HCT116 (cell line): ENCODE measurements around the gene IL12A.

Experiments used
- CEBPB ChIP-seq: IDR thresholded peaks from 2 replicates; pipeline ENCODE4 v1.6.1; 2012; ENCODE audit warnings: low read depth
- EGR1 ChIP-seq: IDR thresholded peaks from 2 replicates; pipeline ENCODE4 v1.6.1; 2012; ENCODE audit warnings: low read depth
- ELF1 ChIP-seq: IDR thresholded peaks from 2 replicates; pipeline ENCODE4 v1.6.1; 2012; ENCODE audit warnings: low read depth, borderline replicate concordance
- EZH2 ChIP-seq: fragments of 200-600 bp; sonication (generic); IDR thresholded peaks from 2 replicates; pipeline ENCODE4 v1.6.1; 2017; ENCODE audit warnings: antibody characterized with exemption, mixed run types
- POLR2A ChIP-seq: IDR thresholded peaks from 2 replicates; pipeline ENCODE4 v1.7.0; 2011; ENCODE audit warnings: borderline replicate concordance; ENCODE audit not compliant: insufficient read depth, insufficient read length; ENCODE audit errors: extremely low read depth
- POLR2AphosphoS5 ChIP-seq: IDR thresholded peaks from 2 replicates; pipeline ENCODE4 v1.6.1; 2011; ENCODE audit warnings: mild to moderate bottlenecking, low read depth, low read length, moderate library complexity
- RAD21 ChIP-seq: IDR thresholded peaks from 2 replicates; pipeline ENCODE4 v1.6.1; 2012; ENCODE audit warnings: low read depth, mild to moderate bottlenecking
- SIN3A ChIP-seq: IDR thresholded peaks from 2 replicates; pipeline ENCODE4 v1.6.1; 2012; ENCODE audit warnings: low read depth
- SRF ChIP-seq: IDR thresholded peaks from 2 replicates; pipeline ENCODE4 v1.6.1; 2012; ENCODE audit warnings: low read depth
- YY1 ChIP-seq: IDR thresholded peaks from 2 replicates; pipeline ENCODE4 v1.6.1; 2011; ENCODE audit warnings: low read length, low read depth, moderate library complexity, mild to moderate bottlenecking; ENCODE audit not compliant: insufficient replicate concordance; ENCODE audit errors: extremely low read depth
- ZFX ChIP-seq: fragments of 450-650 bp; IDR thresholded peaks from 2 replicates; pipeline ENCODE4 v1.6.1; 2017
- TF ChIP-seq, protein P1 (sequence below), 3 experiments: fragments of 200-600 bp in 1 of 3; sonication (generic) in 1 of 3; IDR thresholded peaks in 2 of 3; conservative IDR thresholded peaks in 1 of 3; 2 replicates each; pipeline ENCODE4 v1.5.1; 2012 to 2017; ENCODE audit warnings: low read depth in 2 of 3, low read length in 2 of 3, antibody characterized with exemption in 1 of 3, borderline replicate concordance in 1 of 3, control low read depth in 1 of 3, mild to moderate bottlenecking in 1 of 3, mixed read lengths in 1 of 3, mixed run types in 1 of 3, moderate library complexity in 1 of 3; ENCODE audit not compliant: insufficient read depth in 1 of 3
- TF ChIP-seq, protein P2 (sequence below): IDR thresholded peaks from 2 replicates; pipeline ENCODE4 v1.6.1; 2012
- TF ChIP-seq, protein P3 (sequence below): IDR thresholded peaks from 2 replicates; pipeline ENCODE4 v1.6.1; 2012; ENCODE audit warnings: low read depth

DNA sequence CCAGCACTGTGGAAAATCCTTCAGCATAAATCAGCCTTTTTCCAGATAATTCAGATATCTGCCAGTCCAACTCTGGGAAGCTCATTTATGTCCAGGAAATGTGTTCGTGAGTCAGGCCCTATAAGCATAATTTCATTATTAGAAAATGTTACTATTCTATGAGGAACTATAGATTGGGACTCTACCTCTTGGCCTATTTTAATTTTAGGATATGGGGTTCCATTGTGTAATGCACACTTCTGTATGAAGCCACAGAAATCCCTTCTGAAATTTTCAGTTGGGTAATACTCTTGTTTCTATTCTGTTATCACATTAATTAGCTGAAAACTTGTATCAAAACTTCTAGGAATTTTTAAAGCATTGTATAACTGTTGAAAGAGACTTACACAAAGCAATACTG is 43.9 kb upstream of the IL12A start:
- TF ChIP-seq EGR1 (no peak), RAD21 (no peak), POLR2A (no peak), EZH2 (no peak), ZFX (no peak), SRF (no peak), YY1 (no peak), POLR2AphosphoS5 (no peak), SIN3A (no peak), CEBPB (no peak), ELF1 (no peak)
- TF ChIP-seq, protein P1, sequence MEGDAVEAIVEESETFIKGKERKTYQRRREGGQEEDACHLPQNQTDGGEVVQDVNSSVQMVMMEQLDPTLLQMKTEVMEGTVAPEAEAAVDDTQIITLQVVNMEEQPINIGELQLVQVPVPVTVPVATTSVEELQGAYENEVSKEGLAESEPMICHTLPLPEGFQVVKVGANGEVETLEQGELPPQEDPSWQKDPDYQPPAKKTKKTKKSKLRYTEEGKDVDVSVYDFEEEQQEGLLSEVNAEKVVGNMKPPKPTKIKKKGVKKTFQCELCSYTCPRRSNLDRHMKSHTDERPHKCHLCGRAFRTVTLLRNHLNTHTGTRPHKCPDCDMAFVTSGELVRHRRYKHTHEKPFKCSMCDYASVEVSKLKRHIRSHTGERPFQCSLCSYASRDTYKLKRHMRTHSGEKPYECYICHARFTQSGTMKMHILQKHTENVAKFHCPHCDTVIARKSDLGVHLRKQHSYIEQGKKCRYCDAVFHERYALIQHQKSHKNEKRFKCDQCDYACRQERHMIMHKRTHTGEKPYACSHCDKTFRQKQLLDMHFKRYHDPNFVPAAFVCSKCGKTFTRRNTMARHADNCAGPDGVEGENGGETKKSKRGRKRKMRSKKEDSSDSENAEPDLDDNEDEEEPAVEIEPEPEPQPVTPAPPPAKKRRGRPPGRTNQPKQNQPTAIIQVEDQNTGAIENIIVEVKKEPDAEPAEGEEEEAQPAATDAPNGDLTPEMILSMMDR (IDR thresholded peaks at IDR 0.05 in 2 of 3, conservative IDR thresholded peaks at IDR 0.05 in 1 of 3; ENCODE audit: borderline replicate concordance in 1 of 3, insufficient read depth in 1 of 3, low read depth in 2 of 3, low read length in 2 of 3): no peak
- TF ChIP-seq, protein P2, sequence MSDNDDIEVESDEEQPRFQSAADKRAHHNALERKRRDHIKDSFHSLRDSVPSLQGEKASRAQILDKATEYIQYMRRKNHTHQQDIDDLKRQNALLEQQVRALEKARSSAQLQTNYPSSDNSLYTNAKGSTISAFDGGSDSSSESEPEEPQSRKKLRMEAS: no peak
- TF ChIP-seq, protein P3, sequence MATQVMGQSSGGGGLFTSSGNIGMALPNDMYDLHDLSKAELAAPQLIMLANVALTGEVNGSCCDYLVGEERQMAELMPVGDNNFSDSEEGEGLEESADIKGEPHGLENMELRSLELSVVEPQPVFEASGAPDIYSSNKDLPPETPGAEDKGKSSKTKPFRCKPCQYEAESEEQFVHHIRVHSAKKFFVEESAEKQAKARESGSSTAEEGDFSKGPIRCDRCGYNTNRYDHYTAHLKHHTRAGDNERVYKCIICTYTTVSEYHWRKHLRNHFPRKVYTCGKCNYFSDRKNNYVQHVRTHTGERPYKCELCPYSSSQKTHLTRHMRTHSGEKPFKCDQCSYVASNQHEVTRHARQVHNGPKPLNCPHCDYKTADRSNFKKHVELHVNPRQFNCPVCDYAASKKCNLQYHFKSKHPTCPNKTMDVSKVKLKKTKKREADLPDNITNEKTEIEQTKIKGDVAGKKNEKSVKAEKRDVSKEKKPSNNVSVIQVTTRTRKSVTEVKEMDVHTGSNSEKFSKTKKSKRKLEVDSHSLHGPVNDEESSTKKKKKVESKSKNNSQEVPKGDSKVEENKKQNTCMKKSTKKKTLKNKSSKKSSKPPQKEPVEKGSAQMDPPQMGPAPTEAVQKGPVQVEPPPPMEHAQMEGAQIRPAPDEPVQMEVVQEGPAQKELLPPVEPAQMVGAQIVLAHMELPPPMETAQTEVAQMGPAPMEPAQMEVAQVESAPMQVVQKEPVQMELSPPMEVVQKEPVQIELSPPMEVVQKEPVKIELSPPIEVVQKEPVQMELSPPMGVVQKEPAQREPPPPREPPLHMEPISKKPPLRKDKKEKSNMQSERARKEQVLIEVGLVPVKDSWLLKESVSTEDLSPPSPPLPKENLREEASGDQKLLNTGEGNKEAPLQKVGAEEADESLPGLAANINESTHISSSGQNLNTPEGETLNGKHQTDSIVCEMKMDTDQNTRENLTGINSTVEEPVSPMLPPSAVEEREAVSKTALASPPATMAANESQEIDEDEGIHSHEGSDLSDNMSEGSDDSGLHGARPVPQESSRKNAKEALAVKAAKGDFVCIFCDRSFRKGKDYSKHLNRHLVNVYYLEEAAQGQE: no peak
